ENCODE results near the gene RBMS1. TPM values are rescaled to one million over a fixed set of nuclear protein-coding genes. Genes with fewer than 3 reads are reported as not detected.

Gene RBMS1
- polyA plus RNA-seq, 4 donors, result 138 to 147 (median 146) TPM

GRCh38 chr2:160317181-160318099 is 176.2 kb downstream of the RBMS1 start:
- DNase-seq (ENCODE audit: low read depth in 4 of 4, low spot score in 3 of 4), result no peak

GRCh38 chr2:160315337-160315736 is 178.3 kb downstream of the RBMS1 start:
- no peak for DNase-seq (ENCODE audit: low read depth in 4 of 4, low spot score in 3 of 4)

DNA sequence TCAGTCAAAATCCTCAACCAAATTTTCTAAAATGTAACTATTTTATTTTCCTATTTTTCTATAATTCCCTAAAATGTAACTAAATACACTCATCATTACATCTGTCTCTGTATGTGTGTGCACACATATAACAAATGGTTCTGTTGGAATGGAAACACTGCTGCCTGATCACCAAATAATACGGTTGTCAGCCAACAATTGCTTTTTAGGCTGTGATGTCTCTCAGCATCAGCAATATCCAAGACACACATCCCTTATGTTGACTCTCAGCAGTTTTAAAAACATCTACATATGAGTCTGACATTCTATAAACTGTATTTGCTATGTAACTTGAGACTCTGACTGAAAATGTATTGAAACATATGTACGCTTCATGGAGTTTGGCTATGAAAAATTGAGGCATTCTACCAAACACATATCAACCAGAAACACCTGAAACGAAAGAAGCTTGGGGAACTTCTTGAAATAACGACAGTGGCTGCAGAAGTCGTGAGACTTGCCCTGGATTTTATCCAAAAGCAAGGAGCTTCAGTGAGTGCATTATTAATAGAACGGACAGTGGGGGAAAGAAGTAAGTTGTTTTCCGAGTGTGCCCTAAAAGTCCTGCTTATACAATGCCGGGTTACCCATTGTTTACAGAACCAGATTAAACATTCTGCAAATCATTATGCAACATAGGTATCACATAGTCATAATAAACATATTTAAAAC is 183.3 kb downstream of the RBMS1 start:
- no peak for DNase-seq (ENCODE audit: low read depth in 4 of 4, low spot score in 3 of 4)

- no peak for DNase-seq (ENCODE audit: low read depth in 4 of 4, low spot score in 3 of 4)
Observed at GRCh38 chr2:160309585-160309984, 184.0 kb downstream of the RBMS1 start.

DNA sequence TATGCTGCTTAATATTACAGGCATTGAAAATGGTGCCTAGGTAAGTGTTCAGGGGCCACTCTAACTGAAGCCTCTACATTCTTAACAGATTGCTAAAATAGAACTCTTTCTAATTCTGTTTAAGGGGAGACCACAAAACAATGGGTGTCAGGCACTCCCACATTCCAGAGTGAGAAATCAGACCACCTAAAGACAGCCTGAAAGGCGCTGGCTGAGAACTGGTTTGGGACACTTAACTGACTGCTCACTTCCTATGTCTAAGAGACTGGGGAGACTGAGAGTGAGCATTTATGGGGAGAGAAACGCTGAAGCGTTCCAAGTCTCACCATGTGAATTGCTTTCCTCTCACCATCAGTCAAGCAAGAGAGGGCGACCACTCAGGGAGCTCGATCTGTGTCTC is 184.7 kb downstream of the RBMS1 start:
- no peak for DNase-seq (ENCODE audit: low read depth in 4 of 4, low spot score in 3 of 4)

DNA sequence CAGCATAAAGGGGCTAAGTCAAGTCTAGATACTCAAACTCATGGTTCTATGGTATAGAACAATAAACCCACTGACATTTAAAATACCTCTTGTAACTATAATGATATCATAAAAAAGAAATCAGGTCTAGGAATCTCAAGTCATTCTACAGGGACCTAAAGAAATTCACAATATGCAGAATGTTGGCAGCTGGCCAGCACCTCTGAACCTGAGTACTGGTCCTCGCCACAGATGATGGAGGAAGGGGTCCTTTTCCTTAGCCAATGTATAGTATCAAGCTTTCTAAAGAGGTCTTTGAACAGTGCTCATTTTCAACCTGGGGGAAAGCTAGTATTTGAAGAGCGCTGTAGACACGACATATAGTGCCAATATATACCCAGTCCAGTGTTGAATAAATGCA is 185.1 kb downstream of the RBMS1 start:
- no peak for DNase-seq (ENCODE audit: low read depth in 4 of 4, low spot score in 3 of 4)

DNA sequence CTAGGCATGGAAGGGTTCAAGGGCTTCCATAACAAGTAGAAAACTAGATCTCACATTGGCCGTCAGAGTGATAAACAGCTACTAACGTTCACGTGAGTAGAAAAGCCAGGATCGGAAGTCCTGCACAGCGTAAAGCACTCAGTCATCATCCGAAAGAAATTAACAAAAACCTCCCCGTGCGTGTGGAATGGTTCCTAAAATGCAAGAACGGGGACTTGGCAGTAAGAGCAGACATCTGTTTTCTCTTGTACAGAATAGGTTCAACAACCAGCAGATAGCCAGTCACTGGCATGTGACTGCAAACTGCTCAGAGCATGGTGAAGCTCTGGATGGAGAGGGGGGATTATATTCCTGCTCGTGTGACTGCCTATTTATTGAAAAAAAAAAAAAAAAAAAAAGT is 186.6 kb downstream of the RBMS1 start:
- no peak for DNase-seq (ENCODE audit: low read depth in 4 of 4, low spot score in 3 of 4)

GRCh38 chr2:160305081-160305750 is 188.4 kb downstream of the RBMS1 start:
- DNase-seq (ENCODE audit: low read depth in 4 of 4, low spot score in 3 of 4), result no peak

GRCh38 chr2:160303527-160303926 is 190.1 kb downstream of the RBMS1 start:
- no peak for DNase-seq (ENCODE audit: low read depth in 4 of 4, low spot score in 3 of 4)

- no peak for DNase-seq (ENCODE audit: low read depth in 4 of 4, low spot score in 3 of 4)
Observed at GRCh38 chr2:160303076-160303475, 190.5 kb downstream of the RBMS1 start.

DNA sequence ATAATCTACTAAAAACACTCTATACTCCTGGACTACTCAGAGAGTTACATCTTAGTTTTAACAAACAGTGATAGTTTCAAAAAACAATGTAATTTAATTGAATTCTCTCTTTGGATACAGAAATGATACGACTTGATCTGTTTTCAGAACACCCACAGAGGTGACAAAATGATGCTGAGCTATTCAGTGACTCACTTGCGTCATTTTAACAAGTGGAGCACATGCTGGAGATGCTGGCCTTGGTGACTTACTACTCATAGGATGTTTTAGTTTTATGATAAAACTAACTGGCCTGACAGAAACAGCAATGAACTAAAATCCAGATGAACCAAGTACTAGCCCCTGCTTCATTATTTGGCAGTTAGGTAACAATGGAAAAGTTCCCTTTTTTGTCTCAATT is 192.2 kb downstream of the RBMS1 start:
- no peak for DNase-seq (ENCODE audit: low read depth in 4 of 4, low spot score in 3 of 4)

DNA sequence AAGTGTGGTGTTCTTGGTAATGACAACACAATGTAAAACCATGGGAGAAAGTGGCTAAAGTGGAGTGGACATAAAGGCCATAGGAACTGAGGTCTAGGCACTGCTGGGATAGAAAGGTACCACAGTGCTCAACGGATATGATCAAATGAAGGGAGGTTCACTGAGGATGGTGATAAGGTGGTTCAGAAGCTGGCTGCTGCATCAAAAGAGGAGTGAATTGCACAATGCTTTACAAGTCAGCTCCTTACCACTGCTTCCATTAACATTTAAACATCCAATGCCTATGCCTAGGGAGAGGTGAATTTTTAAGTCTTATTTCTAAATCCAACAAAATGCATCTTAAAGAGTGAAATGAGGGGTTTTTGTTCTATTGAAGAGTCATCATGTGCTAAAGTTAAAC is 193.4 kb downstream of the RBMS1 start:
- DNase-seq (ENCODE audit: low read depth in 4 of 4, low spot score in 3 of 4), result no peak

- DNase-seq (ENCODE audit: low read depth in 4 of 4, low spot score in 3 of 4), result no peak
Observed at GRCh38 chr2:160299540-160299939, 194.1 kb downstream of the RBMS1 start.

- no peak for DNase-seq (ENCODE audit: low read depth in 4 of 4, low spot score in 3 of 4)
Observed at GRCh38 chr2:160298960-160299359, 194.6 kb downstream of the RBMS1 start.

GRCh38 chr2:160295519-160296207 is 197.9 kb downstream of the RBMS1 start:
- DNase-seq (ENCODE audit: low read depth in 4 of 4, low spot score in 3 of 4), result no peak

GRCh38 chr2:160294889-160295288 is 198.7 kb downstream of the RBMS1 start:
- no peak for DNase-seq (ENCODE audit: low read depth in 4 of 4, low spot score in 3 of 4)

DNA sequence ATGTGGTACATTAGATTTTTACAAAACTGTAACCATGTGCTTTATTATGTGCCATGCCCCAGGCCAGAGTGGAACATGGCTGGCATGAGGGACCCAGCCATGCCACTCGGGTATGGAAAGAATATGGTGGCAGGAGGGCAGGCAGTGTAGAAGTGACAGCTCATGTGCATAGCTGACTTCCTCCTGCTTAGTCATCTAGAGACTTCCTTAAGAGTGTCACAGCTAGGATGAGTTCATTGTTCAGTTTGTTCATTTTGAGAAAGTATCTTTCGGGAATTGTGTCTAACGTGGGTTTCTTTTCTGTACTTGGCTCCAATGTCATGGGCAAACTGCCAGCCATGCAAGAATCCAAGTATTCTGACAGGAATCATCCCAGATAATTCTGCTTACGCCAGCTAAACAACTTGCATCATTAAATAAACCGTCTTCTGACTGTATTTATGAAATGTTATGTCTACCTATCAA is 199.2 kb downstream of the RBMS1 start:
- DNase-seq (ENCODE audit: low read depth in 4 of 4, low spot score in 3 of 4), result no peak

DNA sequence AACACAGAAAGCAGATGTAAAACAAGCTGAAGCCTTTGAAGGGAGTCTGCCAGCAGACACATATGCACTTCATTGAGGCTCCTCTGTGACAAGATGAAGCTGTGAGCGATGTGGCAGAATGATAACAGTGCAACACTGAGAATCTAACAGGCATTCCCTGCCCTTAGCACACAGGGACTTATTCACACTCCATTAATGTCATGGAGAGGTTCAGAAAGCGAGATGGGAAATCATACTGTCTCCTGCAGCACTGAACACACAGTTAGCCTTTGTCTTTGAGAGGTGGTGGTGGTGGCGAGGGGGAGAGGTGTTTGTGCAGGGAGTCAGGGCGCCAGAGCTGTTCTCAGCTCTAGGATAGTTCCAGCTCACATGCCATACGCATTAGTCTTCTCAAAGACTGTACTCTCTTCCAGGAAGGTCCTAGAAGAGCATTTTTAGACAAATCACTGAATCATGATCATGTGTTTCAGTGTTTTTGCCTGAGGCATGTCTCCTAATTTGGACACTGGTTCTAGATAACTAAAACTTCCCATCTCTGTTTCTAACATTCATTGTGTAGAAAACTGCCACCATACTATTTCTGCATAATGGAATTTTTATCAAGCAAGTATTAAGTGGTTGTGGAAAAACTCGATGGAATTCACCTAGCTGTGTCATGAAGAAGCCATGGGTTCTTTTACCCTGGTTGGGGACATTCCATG is 200.1 kb downstream of the RBMS1 start:
- DNase-seq (ENCODE audit: low read depth in 4 of 4, low spot score in 3 of 4), result no peak

- DNase-seq (ENCODE audit: low read depth in 4 of 4, low spot score in 3 of 4), result no peak
Observed at GRCh38 chr2:160292225-160292624, 201.4 kb downstream of the RBMS1 start.

GRCh38 chr2:160291382-160291781 is 202.2 kb downstream of the RBMS1 start:
- DNase-seq (ENCODE audit: low read depth in 4 of 4, low spot score in 3 of 4), result no peak
